ENCODE measurements around the gene PAQR7.

Gene PAQR7

GRCh38 chr1:25871086-25871703, 4.3 kb downstream of the PAQR7 start:
- no peak for TF ChIP-seq CTCF (IDR thresholded peaks at IDR 0.05; ENCODE audit: low read length, missing control alignments)
- DNase-seq (ENCODE audit: low read depth), result no peak
- no peak overlapping the region for H3K4me3 ChIP-seq (replicated peaks; ENCODE audit: low read depth, low read length)

GRCh38 chr1:25870614-25871013, 4.9 kb downstream of the PAQR7 start:
- no peak for TF ChIP-seq CTCF (IDR thresholded peaks at IDR 0.05; ENCODE audit: low read length, missing control alignments)
- no peak for DNase-seq (ENCODE audit: low read depth)

GRCh38 chr1:25869909-25870606, 5.5 kb downstream of the PAQR7 start:
- TF ChIP-seq CTCF (IDR thresholded peaks at IDR 0.05; ENCODE audit: low read length, missing control alignments), result no peak
- no peak for DNase-seq (ENCODE audit: low read depth)
- no peak overlapping the region for H3K4me3 ChIP-seq (replicated peaks; ENCODE audit: low read depth, low read length)

More at GRCh38 chr1:25870614-25871013, 4.9 kb downstream of the PAQR7 start:
- H3K4me3 ChIP-seq (replicated peaks; ENCODE audit: low read depth, low read length), result no peak overlapping the region

GRCh38 chr1:25867210-25867991, 8.1 kb downstream of the PAQR7 start:
- DNase-seq (ENCODE audit: low read depth), result no peak
- H3K4me3 ChIP-seq (replicated peaks; ENCODE audit: low read depth, low read length), result no peak overlapping the region
- TF ChIP-seq CTCF (IDR thresholded peaks at IDR 0.05; ENCODE audit: low read length, missing control alignments), result no peak

- TF ChIP-seq CTCF (IDR thresholded peaks at IDR 0.05; ENCODE audit: low read length, missing control alignments), result no peak
- DNase-seq (ENCODE audit: low read depth), result no peak
- H3K4me3 ChIP-seq (replicated peaks; ENCODE audit: low read depth, low read length), result no peak overlapping the region
Observed at GRCh38 chr1:25866288-25866687, 9.2 kb downstream of the PAQR7 start.

- H3K4me3 ChIP-seq (replicated peaks; ENCODE audit: low read depth, low read length), result no peak overlapping the region
- no peak for TF ChIP-seq CTCF (IDR thresholded peaks at IDR 0.05; ENCODE audit: low read length, missing control alignments)
- DNase-seq (ENCODE audit: low read depth), result no peak
Observed at GRCh38 chr1:25864434-25864833, 11.1 kb downstream of the PAQR7 start.
